Skeletal muscle cell (primary cell): ENCODE measurements around the gene WASL.
"Not testable (repeated sequence)": the region's sequence is repeated elsewhere in the genome, so short reads cannot be mapped to it uniquely, and the experiment has no call there.

Source experiments
- DNase-seq: peaks from one replicate; pipeline ENCODE4 v3.0.0-alpha.2; 2010; ENCODE audit warnings: low read depth
- H3K4me3 ChIP-seq: 2 replicates; pipeline ENCODE4 v1.5.1; 2011; ENCODE audit warnings: low read depth, mild to moderate bottlenecking, control low read depth, low read length, moderate library complexity

Gene WASL

DNA sequence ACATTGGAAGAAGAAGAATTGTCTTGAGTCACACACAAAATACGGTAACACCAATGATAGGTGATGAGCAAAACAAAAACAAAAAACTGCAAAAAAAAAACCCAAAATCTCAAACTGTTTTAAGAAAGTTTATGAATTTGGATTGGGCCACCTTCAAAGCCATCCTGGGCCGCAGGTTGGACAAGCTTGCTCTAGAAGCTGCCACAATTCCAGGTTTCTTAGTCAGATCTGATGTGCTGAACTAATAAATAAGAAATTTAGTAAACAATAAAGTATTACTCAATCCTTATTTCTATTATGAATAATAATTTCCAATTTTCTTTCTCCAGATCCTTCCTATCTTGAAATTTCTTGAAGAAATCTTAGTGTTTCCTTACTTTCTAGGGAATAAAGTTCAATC lies 10.0 kb downstream of the WASL start:
- DNase-seq, result no peak
- H3K4me3 ChIP-seq, result no peak overlapping the region

DNA sequence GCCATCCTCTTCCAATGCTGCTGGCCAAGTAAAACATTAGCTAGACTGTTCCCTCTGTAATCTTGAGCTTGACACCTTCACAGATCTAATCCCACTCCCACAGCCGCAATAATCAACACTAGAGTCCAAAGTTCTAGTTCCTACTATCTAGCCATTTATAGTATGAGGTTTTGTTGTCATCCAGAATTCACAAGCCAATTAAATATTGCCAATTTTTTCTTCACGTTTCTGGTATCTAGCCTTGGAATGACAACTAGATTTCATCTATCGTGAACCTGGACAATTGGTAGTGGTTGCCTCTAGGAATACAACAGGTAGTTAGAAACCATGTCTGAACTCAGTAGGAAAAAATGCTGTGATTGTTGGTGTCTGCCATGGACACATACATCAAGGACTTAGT lies 10.4 kb downstream of the WASL start:
- DNase-seq, result no peak
- no peak overlapping the region for H3K4me3 ChIP-seq

DNA sequence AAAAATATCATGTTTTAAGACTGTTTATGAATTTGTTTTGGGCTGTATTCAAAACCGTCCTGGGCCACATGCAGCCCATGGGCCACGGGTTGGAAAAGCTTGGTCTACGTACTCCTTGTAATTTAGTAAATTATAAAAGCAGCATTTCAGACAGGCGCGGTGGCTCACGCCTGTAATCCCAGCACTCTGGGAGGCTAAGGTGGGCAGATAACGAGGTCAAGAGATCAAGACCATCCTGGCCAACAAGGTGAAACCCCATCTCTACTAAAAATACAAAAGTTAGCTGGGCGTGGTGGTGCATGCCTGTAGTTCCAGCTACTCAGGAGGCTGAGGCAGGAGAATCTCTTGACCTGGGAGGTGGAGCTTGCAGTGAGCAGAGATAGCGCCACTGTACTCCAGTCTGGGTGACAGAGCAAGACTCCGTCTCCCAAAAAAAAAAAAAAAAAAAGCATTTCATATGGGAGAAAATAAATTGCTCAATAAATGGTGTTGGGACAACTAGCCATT lies 11.6 kb downstream of the WASL start:
- not testable (repeated sequence) for H3K4me3 ChIP-seq, DNase-seq

DNA sequence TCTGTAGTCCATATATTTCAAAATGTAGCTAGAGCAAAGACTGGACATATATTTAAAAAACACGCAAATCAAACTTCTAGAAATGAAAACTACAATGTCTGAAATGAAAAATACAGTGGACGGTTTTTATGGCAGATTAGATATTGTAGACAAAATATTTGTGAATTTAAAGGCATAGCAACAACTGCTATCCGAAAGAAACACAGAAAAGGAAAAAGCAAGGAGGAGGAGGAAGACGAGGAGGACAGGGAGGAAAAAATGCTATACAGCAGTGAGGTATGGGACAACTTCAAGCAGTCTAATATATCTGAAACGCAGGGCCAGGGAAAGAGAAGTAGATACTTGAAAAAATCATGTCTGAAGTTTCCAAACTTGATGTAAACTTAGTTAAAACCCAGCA lies 13.3 kb downstream of the WASL start:
- DNase-seq, result no peak

DNA sequence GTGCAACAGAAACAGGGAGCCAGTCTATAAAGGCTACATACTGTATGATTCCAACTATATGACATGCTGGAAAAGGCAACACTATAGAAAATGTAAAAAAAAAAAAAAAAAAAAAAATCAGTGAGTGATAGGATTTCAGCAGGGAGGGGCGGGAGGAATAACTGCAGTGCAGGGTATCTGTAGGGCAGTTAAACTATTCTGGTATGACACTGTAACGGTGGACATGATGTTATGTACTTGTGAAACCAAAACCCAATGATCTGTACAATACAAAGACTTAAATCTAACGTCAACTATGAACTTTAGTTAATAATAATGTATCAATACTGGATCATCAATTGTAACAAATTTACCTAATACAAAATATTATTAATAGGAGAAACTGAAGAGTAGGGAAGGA lies 14.3 kb downstream of the WASL start:
- no peak for DNase-seq
- H3K4me3 ChIP-seq, result no peak overlapping the region

More for the DNA sequence above, 13.3 kb downstream of the WASL start:
- H3K4me3 ChIP-seq, result no peak overlapping the region

- no peak overlapping the region for H3K4me3 ChIP-seq
- DNase-seq, result no peak
These were observed 16.3 kb downstream of the WASL start for GRCh38 chr7:123732413-123733091.

DNA sequence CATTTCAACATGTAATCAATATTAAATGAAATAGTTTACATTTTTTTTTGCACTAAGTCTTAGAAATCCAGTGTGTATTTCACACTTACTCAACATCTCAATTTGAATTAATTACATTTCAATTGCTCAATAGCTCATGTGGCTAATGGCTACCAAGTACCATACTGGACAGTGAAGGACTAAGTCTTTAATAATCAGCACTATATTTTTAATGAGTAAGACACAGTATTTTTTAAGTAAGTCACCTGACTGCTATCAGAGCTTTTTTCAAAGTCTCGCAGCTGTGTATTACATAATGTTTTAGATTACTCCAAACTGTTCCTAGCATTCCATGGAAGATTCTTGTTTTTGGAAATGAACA lies 19.6 kb downstream of the WASL start:
- no peak for DNase-seq
- no peak overlapping the region for H3K4me3 ChIP-seq

DNA sequence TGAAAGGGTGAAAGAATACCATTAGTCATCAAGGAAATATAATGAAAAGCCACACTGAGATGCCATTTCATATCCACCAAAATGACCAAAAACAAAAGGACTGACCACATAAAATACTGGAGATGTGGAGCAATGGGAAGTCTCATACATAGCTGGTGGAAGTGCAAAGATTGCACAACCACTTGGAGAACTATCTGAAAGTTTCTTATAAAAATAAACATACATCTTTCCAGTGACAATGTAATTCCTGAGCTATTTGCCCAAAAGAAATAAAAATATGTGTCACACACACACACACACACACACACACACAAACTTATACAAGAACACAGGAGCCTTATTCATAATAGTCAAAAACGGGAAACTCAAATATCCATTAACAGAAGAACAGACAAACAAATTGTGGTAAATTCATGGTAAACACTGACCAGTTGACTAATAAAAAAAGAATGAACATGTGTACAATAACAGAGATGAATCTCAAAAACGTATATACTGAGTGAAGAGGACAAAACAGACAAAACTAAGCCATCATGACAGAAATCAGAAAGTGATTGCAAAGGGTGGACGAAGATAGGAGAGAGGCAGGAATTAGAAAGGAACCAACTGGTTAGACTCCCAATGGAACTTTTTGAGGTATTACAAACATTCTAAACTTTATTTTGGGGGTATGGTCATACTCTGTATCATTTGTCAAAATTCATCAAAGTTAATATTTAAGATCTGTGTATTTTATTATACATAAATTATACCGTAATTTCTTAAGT lies 21.5 kb downstream of the WASL start:
- DNase-seq, result peak; percentile 87
- no peak overlapping the region for H3K4me3 ChIP-seq

GRCh38 chr7:123725586-123726171 lies 23.1 kb downstream of the WASL start:
- no peak for DNase-seq
- H3K4me3 ChIP-seq, result no peak overlapping the region

DNA sequence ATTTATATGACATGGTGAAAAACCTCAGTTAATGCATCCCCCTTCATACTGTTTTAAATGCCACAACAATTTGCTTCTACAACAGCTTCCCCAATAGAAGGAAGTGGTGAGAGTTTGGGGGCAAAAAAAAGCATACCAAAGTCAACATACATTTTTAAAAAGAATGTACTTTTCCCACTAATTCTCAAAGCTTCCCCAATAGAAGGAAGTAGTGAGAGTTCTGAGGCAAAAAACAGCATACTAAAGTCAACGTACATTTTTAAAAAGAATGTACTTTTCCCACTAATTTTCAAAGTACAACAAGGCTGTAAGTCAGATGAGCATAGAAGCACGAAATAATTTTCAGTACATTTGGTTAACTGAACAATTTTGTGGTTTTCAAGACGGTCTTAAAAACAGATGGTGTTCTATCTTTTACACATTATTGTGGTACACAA lies 24.0 kb downstream of the WASL start:
- DNase-seq, result no peak
- no peak overlapping the region for H3K4me3 ChIP-seq

GRCh38 chr7:123723913-123724312 lies 24.9 kb downstream of the WASL start:
- no peak for DNase-seq
- no peak overlapping the region for H3K4me3 ChIP-seq

DNA sequence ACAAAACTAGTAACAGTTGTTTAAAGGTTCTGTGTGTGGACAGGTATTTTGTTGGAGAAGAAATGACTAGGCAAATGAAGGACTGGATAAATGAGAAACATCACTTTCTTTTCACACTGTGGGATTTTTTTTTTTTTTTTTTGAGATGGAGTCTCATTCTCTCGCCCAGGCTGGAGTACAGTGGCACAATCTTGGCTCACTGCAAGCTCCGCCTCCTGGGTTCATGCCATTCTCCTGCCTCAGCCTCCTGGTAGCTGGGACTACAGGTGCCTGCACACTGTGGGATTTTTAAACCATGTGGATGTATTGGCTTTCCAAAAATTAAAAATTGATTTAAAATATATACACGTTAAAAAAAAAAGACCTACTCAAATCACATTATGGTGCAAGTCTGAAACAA lies 28.3 kb downstream of the WASL start:
- DNase-seq, result not testable (repeated sequence)

GRCh38 chr7:123719197-123719721 lies 29.5 kb downstream of the WASL start:
- no peak for DNase-seq
- no peak overlapping the region for H3K4me3 ChIP-seq

More for the DNA sequence above, 28.3 kb downstream of the WASL start:
- not testable (repeated sequence) for H3K4me3 ChIP-seq

DNA sequence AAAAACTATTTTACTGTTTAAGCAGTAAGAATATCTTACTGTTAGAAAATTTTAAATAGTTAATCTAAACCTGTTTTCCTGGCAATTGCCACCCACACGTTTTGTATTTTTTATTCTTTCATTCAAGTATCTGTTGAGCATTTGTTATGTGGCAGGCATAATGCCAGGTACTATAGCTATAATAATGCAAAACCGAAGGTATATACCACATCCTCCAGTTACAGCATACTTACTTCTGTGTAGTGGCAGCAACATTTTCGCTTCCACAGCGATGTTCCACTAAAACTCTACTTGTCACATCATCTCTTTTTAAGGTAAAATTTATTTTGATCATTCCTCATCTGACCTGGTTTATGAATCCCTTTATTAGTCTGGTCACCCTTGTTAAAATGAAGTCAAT lies 30.0 kb downstream of the WASL start:
- DNase-seq, result no peak
- H3K4me3 ChIP-seq, result no peak overlapping the region

GRCh38 chr7:123717689-123718088 lies 31.1 kb downstream of the WASL start:
- DNase-seq, result no peak

GRCh38 chr7:123716877-123717276 lies 31.9 kb downstream of the WASL start:
- no peak for DNase-seq
- H3K4me3 ChIP-seq, result no peak overlapping the region

More at GRCh38 chr7:123717689-123718088, 31.1 kb downstream of the WASL start:
- no peak overlapping the region for H3K4me3 ChIP-seq

DNA sequence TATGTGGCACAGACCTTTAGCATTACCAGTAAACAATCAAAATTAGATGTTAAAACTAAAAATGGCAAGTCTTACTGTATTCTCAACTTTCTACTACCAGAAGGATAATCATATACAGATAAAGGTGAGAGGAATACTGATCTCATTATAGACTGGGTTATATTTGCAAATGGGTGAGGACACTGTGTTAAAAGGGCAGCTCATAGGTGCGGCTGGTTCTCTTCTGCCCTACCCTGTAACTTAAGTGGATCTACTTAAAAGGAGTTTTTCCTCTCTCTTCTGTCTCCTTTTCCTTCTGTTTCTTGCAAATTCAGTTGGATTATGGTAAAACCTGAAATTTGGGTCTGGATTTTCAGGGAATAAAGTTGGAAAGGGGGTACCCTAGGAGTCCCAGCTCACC lies 33.0 kb downstream of the WASL start:
- no peak for DNase-seq
- H3K4me3 ChIP-seq, result no peak overlapping the region

- no peak for DNase-seq
- no peak overlapping the region for H3K4me3 ChIP-seq
These were observed 33.6 kb downstream of the WASL start for GRCh38 chr7:123715198-123715597.

- no peak for DNase-seq
- no peak overlapping the region for H3K4me3 ChIP-seq
These were observed 34.3 kb downstream of the WASL start for GRCh38 chr7:123714296-123715080.
